D721Med (cell line): ENCODE results near the gene MAP4K2.

Experiments used
- DNase-seq: peaks from one replicate; pipeline ENCODE4 v3.0.0; 2011; ENCODE audit warnings: low spot score; ENCODE audit not compliant: insufficient read length
- FAIRE-seq: peaks from 2 replicates; lab custom pipeline; 2011; peaks lifted over from hg19 to GRCh38; lab: Jason Lieb, UNC
- TF ChIP-seq, protein P1 (sequence below): IDR thresholded peaks from 2 replicates; pipeline ENCODE4 v1.5.1; 2012; ENCODE audit warnings: mild to moderate bottlenecking, control low read depth; ENCODE audit not compliant: insufficient read depth; ENCODE audit errors: missing control alignments

MAP4K2 gene

DNA sequence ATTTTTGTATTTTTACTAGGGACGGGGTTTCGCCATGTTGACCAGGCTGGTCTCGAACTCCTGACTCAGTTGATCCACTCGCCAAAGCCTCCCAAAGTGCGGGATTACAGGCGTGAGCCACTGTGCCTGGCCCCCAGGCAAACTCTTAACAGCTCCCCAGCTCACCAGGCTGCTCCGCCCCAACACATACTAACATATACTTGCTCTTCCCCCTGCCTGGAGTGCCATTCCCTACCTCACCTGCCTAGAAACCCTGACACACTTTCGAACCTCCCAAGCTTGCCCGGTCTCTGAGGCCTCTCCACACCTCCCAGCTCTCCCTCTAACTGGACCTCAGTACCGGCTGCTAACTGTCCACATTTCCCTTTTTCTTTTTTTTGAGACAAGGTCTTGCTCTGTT is 8.5 kb downstream of the MAP4K2 start:
- TF ChIP-seq, protein P1, sequence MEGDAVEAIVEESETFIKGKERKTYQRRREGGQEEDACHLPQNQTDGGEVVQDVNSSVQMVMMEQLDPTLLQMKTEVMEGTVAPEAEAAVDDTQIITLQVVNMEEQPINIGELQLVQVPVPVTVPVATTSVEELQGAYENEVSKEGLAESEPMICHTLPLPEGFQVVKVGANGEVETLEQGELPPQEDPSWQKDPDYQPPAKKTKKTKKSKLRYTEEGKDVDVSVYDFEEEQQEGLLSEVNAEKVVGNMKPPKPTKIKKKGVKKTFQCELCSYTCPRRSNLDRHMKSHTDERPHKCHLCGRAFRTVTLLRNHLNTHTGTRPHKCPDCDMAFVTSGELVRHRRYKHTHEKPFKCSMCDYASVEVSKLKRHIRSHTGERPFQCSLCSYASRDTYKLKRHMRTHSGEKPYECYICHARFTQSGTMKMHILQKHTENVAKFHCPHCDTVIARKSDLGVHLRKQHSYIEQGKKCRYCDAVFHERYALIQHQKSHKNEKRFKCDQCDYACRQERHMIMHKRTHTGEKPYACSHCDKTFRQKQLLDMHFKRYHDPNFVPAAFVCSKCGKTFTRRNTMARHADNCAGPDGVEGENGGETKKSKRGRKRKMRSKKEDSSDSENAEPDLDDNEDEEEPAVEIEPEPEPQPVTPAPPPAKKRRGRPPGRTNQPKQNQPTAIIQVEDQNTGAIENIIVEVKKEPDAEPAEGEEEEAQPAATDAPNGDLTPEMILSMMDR = no peak
- no peak for FAIRE-seq
- no peak for DNase-seq

DNA sequence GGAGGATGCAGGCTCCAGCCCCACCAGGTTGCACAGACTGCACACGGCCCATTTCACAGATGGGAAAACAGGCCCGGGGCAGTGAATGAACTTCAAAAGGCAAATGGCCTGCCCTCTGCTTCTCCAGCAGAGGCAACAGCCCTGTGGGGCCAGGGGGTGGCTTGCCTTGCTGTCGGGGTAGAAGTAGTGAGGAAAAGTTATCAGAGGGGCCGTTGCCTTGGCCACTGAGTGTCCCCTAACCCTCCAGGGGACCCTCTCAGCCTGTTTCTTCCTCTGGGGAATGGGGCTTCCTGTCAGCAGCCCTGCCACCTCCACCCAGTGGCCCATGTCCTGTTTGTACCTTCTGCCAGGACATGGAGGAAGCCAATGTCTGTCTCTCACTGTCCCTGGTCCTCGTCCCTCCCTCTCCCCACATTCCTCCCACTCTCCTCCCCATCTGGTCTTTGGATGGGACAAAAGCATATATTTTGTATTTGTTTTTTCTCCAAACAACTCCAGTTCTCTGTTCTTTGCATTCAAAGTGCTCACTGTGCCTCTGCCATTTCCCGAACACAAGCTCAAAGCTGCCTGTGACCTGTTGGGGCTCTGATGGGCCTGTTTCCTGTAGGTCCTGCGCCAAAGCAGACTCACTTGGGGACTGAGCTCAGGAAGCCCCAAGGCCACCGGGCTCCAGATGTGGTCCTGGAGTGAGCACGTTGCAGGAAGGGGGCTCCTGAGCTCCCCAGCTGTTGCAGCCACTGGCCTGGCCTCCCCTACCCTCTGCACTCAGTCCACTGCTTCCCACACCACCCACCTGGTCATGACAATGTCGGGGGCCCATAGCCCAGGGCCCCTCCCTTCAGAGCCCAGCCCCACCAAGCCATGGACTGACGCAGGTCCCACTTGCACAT is 9.5 kb downstream of the MAP4K2 start:
- no peak for FAIRE-seq
- TF ChIP-seq, protein P1 = no peak

DNA sequence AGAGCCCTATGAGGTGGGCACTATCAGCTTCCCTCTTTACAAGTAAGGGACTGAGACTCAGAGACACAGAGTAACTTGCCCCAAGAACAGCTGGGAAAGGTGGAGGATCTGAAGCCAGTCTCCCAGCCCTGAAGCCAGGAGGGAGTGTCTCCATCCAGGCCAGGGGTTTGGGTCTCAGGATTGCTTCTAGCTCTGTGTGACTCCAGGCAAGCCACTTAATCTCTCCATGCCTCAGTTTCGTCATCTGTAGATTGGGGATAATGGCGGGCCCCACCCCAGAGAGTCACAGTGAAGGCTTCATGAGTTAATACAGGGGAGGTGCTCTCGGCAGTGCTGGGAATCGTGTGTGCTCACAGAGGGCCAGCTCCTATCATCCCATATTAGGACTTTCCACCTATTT is 10.5 kb downstream of the MAP4K2 start:
- FAIRE-seq (no peak), DNase-seq (no peak)
- TF ChIP-seq, protein P1 = no peak

More for the DNA sequence above, 9.5 kb downstream of the MAP4K2 start:
- DNase-seq = no peak

DNA sequence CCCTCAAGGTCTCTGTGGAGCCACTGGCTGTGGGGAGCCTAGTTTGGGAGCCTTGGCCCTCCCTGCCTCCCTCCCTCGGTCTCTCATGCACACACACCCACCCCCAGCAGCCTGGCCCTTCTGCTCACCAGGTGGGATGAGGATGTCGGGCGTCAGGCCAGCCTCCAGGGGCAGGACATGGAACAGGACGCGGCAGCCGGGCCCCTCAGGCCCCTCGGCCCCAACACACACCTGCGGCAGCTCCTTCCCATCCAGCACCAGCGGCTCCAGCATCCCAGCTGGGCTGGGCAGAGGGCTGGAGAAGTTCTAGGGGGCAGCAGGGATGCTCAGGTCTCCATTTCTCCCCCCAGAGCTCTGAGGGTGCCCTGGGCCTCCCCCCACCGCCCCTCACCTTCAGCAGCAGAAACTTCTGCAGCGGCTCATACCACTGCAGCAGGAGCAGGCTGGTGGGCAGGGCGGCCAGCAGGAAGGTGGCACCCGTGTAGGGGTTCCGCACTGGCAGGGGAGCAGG is 11.2 kb downstream of the MAP4K2 start:
- TF ChIP-seq, protein P1 = no peak
- DNase-seq = no peak
- no peak for FAIRE-seq

DNA sequence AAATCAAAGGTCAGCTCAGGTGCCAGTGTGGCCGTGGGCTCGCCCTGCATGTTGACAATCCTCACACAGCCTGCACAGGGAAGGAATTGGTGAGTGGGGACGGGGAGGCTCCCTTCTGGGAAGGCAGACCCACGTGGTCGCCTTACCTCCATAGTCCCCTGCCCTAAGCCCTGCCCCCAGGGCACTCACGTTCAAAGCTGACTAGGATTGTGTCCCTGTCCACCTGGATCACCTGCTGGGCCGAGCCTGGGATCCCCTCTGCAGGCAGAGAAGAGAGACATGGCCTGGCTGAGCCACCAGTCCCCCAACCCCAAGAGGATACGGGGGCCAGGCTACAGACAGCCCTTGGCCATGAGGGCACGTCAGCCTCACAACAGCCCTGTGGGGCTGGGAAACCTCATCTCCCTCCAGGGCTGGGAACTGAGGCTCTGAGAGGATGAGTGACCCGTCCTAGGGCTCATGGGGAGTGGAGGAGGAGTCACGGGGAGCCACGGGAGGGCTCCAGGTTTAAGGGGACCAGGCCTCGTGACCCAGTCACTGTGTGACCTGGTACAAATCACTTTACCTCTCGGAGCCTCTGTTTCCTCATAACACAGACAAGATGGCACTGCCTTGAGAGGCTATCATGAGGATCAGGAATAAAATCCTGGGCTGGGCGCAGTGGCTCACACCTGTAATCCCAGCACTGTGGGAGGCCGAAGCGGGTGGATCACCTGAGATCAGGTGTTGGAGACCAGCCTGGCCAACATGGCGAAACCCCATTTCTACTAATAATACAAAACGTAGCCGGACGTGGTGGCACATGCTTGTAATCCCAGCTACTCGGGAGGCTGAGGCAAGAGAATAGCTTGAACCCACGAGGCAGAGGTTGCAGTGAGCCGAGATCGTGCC is 12.6 kb downstream of the MAP4K2 start:
- no peak for DNase-seq
- TF ChIP-seq, protein P1 = no peak
- FAIRE-seq = no peak

DNA sequence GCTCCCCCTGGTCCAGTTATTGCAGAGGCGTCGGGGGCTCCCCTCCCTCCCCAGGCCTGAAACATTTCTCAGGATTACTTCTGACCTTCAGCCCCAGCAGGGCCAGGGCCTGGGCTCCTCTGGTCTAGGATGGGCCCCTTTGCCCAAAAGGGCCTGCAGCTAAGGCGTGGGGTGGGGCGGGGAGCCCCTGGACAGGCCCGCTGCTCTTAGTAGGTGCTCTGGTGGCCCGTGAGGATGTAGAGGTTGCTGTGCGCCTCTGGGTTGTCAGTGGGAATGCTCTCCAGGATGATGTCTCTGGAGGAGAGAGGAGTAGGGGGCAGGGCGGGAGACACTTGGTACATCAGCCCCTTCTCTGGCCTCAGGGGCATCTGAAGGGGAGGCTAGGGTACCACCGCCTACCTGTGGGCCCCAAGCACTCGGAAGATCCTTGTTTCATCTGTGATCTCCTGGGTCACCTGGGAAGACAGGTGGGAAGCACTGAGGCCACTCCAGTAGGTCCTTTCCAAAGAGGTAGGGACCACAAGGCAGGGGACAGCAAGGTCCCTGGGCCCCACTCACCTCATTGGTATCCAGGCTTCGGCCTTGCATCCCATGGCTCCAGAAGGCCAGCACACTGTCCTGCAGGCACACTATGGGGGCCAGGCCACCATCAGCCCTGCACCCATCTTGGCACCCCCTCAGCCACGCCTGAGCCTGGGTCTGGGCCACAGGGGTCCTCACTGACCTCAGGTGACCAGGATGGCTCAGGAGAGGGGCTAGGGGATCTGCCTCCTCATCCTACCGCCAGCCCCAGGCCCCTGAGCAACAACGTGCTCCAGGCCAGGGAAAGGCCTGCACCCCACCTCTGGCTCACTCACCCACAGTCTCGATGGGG is 13.4 kb downstream of the MAP4K2 start:
- DNase-seq (no peak), FAIRE-seq (no peak)
- TF ChIP-seq, protein P1 = no peak
